EL (cell line): ENCODE measurements around the gene REV1.
"Not testable (repeated sequence)": the region's sequence is repeated elsewhere in the genome, so short reads cannot be mapped to it uniquely, and the experiment has no call there.

Experiments used
- DNase-seq: peaks from one replicate; pipeline ENCODE4 v3.0.0-alpha.2; 2016

REV1 gene

GRCh38 chr2:99485411-99485810, 4.4 kb downstream of the REV1 start:
- no peak for DNase-seq

- no peak for DNase-seq
Measured at GRCh38 chr2:99484205-99484604, 5.6 kb downstream of the REV1 start.

GRCh38 chr2:99481941-99482340, 7.9 kb downstream of the REV1 start:
- DNase-seq: peak; percentile 35

GRCh38 chr2:99481527-99481926, 8.3 kb downstream of the REV1 start:
- DNase-seq: no peak

- no peak for DNase-seq
Measured at GRCh38 chr2:99480390-99480789, 9.4 kb downstream of the REV1 start.

- DNase-seq: no peak
Measured at GRCh38 chr2:99478632-99479031, 11.2 kb downstream of the REV1 start.

GRCh38 chr2:99477054-99477453, 12.8 kb downstream of the REV1 start:
- no peak for DNase-seq

- no peak for DNase-seq
Measured at GRCh38 chr2:99476629-99477028, 13.2 kb downstream of the REV1 start.

GRCh38 chr2:99475095-99475494, 14.7 kb downstream of the REV1 start:
- DNase-seq: not testable (repeated sequence)

- no peak for DNase-seq
Measured at GRCh38 chr2:99473518-99474083, 16.2 kb downstream of the REV1 start.

GRCh38 chr2:99472600-99472960, 17.2 kb downstream of the REV1 start:
- no peak for DNase-seq

- no peak for DNase-seq
Measured at GRCh38 chr2:99471654-99472599, 17.9 kb downstream of the REV1 start.

GRCh38 chr2:99470957-99471356, 18.9 kb downstream of the REV1 start:
- DNase-seq: no peak

- not testable (repeated sequence) for DNase-seq
Measured at GRCh38 chr2:99470459-99470858, 19.4 kb downstream of the REV1 start.

- DNase-seq: no peak
Measured at GRCh38 chr2:99469394-99469793, 20.4 kb downstream of the REV1 start.

- DNase-seq: no peak
Measured at GRCh38 chr2:99468155-99468554, 21.7 kb downstream of the REV1 start.

- DNase-seq: no peak
Measured at GRCh38 chr2:99467390-99467789, 22.4 kb downstream of the REV1 start.

- DNase-seq: no peak
Measured at GRCh38 chr2:99461828-99462483, 27.9 kb downstream of the REV1 start.

- no peak for DNase-seq
Measured at GRCh38 chr2:99458529-99458928, 31.3 kb downstream of the REV1 start.

- DNase-seq: no peak
Measured at GRCh38 chr2:99451686-99452085, 38.1 kb downstream of the REV1 start.

- no peak for DNase-seq
Measured at GRCh38 chr2:99451280-99451679, 38.5 kb downstream of the REV1 start.

- DNase-seq: no peak
Measured at GRCh38 chr2:99450199-99450598, 39.6 kb downstream of the REV1 start.

GRCh38 chr2:99448556-99448955, 41.3 kb downstream of the REV1 start:
- peak; percentile 56 for DNase-seq

GRCh38 chr2:99445065-99445464, 44.8 kb downstream of the REV1 start:
- DNase-seq: no peak
